Measurements from ENCODE around the gene TRIM66.
A peak's percentile ranks its signal among the peaks of the same experiment; 100 is the strongest.
"Not testable (repeated sequence)": the region's sequence is repeated elsewhere in the genome, so short reads cannot be mapped to it uniquely, and the experiment has no call there.

Gene TRIM66

DNA sequence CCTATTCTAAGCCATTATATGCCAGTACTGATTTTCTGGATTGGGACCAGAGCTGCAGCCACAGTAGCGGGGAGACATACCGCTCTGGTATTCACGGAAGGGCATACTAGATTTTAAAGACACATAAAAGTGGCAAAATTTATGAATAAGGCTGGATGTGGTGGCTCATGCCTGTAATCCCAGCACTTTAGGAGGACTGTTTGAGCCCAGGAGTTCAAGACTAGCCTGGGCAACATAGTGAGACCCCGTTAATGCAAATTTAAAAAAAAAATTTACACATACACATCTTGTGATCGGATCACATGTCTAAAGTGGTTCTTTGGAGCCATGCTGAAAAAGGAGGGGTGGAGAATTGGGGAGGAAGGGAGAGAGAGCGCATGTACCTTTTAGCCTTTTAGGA lies 9.1 kb upstream of the TRIM66 start:
- DNase-seq (ENCODE audit: low read depth), result no peak

DNA sequence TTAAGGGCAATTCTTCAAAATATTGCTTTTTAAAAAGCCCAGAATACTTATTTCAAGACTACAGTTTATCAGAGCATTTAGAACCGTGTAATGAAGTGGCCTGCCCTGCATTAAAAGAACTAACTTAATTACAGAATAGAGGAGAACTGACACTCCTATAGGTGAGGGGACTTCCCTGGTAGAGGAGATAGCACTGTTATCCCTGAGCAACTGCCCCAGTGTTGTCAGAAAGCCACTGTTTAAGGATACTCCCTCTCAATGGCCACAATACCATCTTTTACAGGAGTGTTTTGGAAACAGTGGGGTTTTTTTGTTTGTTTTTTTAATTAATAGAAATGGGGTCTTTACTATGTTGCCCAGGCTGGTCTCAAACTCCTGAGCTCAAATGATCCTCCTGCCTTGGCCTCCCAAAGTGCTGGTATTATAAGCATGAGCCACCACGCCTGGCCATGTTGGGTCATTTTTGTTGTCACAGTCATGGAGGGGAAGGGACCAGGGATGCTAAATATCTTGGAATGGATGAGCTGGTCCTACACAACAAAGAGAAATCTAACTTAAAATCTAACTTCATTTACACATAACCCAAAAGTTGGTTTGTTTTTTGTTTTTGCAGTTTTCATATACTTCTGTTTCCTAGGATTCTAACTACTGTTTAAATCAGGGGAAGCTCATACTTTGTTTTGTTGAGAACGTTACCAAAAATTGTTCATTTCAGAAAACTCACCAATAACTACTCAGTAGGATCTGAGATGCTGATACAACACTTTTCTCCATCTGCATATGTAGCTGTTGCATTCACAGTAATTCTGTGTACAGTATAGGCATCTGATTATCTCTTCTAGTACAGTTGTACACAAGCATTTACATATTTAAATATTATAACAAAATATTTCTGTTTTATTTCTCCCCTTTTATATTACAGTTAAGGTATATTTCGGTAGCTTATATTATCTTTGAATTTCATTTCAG lies 8.2 kb upstream of the TRIM66 start:
- no peak for DNase-seq (ENCODE audit: low read depth)

DNA sequence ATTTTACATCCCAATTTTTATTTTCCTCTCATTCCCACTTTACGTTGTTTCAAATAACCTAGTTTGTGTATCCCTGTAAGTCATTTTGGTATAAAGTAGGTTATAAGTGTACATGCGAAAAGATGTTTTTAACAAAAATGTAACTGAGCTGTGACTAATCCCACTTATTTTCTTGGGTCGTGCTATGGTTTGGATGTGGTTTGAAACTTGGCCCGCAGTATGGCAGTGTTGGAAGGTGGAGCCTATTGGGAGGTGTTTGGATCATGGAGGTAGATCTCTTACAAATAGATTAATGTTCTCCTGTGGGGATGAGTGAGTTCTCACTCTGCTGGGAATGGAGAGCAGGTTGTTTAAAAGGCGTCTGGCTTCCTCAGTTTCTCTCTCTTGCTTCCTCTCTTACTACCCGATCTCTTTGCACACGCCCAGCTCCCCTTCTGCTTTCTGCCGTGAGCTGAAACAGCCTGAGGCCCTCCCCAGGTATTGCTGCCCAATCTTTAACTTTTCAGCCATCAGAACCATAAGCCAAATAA lies 7.3 kb upstream of the TRIM66 start:
- no peak for DNase-seq (ENCODE audit: low read depth)

DNA sequence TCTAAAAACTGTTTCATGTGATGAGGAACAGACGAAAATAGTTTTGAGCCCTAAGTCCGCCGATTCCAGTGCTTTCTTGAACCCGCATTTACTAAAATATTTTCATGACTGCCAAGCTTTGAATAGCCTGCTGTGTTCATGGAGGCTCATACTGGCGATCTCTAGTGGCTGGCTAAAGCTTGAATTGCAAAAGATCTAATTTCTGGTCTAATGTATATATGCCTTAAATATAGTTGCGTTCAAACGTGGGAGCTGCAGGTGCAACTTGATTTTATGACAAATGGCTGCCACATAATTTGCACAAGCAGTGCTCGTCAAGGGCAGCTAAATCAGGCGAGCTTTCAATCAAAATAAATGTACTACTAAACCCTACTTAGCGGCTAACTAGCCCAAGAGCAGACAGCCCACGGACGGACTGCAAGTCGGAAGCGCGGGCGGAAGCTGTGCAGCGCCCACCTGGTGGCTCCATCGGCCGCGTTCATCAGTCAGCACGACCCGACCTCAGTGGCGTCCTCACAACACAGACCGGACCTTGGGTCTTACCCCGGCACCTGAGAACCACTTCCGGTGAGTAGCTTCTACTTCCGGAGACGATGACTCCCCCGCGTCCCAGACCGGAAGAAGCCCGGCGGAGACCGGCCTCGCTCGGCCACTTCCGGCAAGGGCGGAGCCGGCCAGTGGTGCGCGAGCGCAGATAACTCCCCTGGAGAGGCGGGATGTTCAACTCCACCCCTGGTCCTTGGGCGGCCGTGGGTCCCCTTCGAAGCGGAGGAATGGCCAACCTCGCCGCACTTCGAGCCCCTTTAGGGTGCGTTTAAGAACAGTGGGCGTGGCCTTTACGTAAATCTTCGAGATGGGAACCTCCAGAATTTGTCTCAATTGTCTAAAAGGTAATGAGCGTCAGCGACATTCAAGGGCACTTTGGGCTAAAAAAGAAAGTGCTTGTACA lies 6.2 kb upstream of the TRIM66 start:
- peak; percentile 68 for DNase-seq (ENCODE audit: low read depth)

DNA sequence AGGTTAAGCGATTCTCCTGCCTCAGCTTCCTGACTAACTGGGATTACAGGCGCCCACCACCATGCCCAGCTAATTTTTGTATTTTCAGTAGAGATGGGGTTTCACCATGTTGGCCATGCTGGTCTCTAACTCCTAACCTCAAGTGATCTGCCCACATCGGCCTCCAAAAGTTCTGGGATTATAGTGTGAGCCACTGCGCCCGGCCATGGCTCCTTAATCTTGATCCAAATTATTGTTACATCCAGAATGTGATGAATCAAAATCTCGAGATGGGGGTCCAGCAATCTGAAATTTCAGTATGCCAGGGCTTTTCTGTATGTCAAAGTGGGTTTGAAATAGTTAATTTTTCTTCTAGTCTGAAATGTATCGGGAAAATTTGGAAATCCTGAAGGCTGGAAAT lies 3.9 kb upstream of the TRIM66 start:
- no peak for DNase-seq (ENCODE audit: low read depth)

DNA sequence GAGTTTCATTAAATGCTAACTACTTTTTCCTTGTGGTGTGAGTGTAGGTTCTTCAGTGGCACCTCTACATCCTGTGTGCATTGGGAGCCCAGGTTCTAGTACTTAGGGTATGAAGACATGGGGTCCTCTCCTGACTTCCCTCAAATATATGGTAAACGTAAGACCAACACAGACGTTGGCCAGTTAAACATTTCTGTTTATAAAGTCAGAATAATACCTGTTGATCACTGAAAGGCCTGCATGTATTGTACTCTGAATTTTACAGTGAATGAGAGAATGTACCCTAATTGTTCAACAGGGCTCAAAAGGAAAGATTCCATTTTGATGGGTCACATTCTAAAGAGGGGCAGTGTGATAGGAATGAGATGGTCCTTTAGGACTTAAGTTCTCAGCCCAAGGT lies 3.4 kb upstream of the TRIM66 start:
- DNase-seq (ENCODE audit: low read depth), result no peak

DNA sequence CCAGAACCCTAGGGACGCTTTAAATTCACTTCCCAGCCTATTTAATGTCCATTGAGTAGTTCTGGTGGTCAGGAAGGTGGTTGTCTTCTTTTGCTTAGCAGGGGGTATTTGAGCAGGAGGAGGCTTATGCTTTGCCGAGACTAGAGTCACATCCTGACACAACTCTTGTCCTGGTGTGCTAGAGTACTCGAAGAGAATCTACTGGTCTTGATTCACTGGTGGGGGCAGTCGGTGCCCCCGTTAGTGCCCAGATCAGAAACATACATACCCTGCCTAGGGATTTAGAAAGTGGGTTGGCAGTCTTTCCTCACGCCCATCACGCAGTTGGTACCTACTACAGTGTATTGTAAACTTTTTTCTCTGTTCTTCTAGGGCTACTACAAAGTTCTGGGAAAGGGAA lies 2.8 kb upstream of the TRIM66 start:
- DNase-seq (ENCODE audit: low read depth), result no peak

DNA sequence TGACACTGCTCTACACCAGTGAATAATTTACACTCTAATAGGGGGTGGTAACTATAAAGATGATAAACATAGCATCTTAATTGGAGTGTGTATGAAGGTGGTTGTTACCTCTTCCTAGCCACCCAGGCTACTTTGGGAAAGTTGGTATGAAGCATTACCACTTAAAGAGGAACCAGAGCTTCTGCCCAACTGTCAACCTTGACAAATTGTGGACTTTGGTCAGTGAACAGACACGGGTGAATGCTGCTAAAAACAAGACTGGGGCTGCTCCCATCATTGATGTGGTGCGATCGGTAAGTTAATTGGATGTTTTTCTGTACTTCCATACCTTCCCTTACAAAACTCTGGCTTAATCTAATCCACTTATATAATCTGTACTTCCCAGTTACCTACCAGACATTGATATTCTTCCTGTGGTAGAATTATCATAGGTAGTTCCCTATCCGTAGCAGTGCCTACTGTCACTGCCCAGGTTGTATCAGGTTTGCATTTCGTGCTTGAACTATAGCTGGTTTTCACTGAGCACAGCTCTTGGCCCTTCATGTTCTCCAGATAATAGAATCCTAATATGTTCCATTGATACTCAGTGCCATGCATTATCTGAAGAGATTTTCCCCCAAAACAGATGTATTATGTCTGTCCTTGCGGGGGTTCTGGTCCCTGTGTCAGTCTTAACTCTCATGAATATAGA lies 2.3 kb upstream of the TRIM66 start:
- DNase-seq (ENCODE audit: low read depth), result no peak

DNA sequence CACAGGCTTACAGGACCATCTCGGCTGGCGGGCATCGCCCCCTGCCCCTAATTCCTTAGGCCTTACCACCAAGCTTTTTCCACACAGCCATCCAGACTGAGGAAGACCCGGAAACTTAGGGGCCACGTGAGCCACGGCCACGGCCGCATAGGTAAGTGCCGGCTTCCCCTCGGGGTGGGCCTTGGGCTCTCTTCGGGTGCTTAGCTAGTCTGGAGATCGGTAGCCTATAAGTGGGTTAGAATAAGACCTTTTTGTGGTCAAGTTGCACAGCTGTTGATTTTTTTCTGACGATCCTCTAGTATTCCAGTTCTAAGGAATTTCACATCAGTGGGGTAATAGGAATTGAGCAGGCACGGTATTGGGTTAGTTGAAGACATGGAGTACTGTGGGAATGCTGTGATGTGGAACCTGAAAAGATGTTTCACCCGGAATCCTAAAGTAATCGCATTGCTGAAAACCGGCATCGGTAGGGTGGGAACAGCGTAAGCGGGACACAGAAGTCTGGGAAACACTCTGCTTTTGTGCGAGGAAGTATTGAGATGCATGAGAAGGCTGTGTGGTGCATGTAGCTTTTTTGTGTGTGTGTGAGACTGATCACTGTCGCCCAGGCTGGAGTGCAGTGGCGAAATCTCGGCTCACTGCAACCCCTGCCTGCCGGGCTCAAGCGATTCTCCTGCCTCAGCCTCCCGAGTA lies 796 bp upstream of the TRIM66 start:
- DNase-seq (ENCODE audit: low read depth), result no peak

DNA sequence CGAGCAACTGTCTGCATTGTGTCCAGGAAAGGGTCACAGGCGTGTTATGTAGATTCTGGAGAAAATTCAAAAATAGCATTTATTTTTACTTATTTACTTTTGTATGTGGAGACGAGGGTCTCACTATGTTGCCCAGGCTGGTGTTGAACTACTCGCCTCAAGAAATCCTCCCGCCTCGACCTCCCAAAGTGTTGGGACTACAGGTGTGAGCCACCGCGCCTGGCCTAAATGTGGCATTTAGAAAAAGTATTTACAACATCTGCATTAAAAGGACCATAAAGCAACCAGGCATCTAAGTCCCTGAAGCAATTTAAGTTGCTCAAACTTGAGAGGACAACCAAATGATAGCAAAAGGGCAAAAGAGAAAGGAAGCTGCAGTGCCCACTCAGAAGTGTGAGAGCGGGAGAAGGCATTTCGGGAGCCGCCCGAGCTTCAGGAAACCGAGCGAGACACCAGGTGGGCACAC lies 595 bp downstream of the TRIM66 start:
- DNase-seq (ENCODE audit: low read depth), result no peak

DNA sequence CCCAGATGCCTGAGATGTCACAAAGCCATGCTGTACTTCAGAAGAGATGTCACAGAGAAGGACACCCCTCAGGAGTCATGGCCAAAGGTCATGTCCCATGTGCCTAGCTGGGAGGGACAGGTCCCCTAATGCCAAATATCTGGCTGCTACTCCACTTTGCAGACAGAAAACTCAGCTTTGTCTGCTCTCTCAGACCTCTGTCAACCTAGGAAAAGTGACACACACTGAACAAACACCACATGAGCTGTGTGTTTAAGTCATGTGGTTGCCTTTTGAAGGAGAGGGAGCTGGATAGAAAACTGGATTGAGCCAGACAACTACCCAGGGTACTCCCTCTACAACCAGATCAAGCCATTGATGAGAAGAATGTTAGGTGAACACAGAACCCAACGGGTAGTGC lies 3.5 kb downstream of the TRIM66 start:
- DNase-seq (ENCODE audit: low read depth), result no peak

DNA sequence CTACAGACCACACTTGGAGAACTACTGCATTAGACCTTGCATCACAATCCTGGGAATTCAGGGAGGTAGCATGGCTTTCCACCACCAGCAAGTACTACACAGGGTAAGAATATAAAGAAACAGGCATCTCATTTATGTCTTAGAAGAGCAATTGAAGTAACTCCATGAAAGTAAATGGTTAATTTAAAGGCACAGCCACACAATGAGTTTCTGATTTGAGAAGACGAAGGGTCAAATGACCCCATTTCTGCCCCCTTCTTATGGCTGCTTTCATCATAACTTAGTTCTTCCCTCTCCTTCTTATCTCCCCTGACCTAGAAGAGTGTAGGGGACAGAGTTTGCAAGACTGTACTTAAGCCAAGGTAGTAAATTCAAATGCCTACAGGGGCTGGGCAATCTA lies 6.0 kb downstream of the TRIM66 start:
- DNase-seq (ENCODE audit: low read depth), result no peak

DNA sequence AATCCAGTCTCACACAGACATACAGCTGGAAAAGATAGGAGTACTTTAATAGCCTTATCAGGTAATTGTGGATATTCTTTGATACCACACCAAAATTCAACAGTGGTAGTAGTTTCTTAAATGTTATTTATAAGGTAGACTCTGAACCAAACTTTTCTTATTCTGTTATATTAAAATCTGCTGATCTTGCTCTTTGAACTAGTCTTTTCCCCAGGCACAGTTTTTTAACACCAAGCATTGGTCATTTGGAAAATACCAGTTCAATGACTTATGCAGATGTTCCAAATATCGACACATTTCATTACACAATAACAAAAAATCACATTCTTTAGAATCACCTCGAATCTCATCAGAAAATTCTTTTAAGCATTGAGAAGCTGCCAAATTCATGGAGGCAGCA lies 7.6 kb downstream of the TRIM66 start:
- no peak for DNase-seq (ENCODE audit: low read depth)

DNA sequence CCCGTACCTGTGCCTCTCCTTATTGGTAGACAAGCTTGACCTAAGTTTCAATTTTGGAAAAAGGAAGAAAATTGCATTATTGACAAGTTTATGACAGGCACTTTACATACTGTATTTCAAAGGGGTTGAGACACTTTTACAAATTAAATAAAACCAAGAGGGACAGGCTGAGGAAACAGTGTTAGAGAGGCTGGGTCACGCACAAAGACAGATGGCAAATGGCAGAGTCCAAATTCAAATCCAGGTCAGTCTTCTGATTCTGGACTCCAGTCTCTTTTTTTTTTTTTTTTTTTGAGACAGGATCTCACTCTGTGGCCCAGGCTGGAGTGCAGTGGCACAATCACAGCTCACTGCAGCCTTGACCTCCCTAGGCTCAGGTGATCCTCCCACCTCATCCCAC lies 10.1 kb downstream of the TRIM66 start:
- DNase-seq (ENCODE audit: low read depth), result no peak

DNA sequence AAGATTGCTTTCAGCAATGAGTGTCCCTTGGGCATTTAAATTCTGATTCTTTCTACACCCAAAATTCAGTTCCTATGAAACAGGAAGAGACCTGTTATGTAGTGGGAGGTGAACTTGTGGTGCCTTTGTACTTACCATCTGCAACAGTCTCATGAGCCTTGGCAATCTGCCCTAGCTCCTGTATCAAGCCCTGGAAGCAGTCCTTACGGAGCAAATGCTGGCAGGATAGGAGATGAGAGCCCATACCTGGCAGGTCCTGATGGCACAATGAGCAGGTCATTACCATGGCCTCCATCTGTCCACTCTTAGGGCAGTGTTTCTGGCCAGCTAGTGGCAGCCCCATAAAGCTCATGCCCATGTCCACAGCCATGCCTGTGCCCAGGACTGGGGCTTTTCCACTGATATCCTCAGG lies 10.8 kb downstream of the TRIM66 start:
- DNase-seq (ENCODE audit: low read depth), result no peak

DNA sequence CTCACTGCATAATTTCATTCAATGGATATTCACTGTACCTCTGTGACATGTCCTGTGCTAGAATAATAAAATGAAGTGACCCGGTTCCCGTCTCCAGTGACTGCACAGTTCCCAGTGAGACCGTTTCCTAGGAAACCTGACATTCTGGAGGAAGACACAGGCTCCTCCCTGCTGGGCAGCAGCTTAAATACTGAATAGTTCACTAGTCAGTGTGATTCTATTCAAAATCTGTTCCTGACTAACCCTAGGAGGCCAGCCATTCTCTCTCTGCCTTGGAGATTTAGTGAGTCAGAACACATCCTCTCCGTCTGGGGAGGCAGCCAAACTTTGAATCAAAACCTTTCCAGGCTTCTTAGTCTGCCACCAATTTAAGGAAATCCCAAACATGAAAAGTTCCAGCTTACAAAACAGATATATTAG lies 11.3 kb downstream of the TRIM66 start:
- no peak for DNase-seq (ENCODE audit: low read depth)

DNA sequence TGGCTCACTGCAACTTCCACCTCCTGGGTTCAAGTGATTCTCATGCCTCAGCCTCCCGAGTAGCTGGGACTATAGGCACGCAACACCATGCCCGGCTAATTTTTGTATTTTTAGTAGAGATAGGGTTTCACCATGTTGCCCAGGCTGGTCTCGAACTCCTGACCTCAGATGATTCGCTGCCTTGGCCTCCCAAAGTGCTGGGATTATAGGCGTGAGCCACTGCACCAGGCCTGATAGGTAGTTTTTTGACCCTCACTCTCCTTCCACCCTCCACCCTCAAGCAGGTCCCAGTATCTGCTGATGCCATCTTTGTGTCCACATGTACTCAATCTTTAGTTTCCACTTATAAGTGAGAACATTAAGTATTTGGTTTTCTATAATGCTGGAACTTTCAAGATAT lies 12.4 kb downstream of the TRIM66 start:
- not testable (repeated sequence) for DNase-seq (ENCODE audit: low read depth)

DNA sequence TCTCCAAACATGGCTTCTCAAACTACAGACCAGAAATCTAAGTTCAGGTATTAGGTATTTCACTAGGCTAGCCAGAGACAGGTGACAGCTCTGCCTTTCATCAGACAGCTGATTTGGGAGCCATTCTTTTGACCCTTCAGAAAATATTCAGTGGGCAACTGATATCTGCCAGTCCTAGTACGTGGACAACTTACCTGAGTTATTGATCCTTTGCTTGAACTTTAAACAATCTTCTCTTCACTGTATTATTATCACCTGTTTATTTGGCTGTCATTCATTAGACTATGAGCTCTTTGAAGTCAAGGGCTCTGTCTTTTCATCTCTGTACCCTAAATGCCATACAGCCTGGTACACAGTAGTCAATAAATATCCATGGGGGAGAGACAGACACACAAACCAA lies 17.2 kb downstream of the TRIM66 start:
- DNase-seq (ENCODE audit: low read depth), result no peak

DNA sequence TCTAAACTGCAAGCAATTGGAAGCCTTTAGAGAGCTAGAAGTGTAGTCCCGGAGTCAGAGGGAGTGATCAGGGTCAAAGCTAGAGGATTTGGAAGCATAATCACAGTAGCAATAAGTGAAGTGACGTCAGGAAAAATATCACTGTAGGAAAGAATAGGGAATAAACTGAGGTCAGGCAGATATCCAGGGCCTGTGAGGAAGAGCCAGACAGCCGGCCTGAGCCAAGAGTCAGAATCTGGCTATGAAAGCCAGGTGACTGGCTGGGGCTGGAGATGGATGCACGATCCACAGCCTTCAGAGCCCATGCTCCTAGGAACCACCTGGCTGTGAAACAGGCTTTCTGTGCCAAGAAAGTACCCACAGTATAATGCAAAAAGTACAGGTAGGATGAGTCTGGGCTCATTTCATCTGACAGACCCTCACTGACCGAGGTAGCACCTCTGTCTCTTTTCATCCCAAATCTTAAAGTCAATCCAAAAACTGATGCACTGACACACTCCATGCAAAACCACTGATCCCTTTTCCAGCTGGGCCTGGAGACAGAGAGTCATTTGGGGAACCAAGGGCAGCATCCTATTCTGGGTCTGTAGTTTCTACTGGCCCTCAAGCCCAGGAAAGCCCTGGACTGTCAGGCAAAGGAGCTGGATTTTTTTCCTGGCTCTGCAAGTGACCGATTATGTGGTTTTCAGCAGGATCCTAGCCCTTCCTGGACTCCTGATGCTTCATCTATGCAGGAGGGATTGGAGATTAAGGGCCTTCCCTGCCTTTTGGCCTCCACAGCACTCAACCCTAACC lies 21.3 kb downstream of the TRIM66 start:
- DNase-seq (ENCODE audit: low read depth), result no peak

DNA sequence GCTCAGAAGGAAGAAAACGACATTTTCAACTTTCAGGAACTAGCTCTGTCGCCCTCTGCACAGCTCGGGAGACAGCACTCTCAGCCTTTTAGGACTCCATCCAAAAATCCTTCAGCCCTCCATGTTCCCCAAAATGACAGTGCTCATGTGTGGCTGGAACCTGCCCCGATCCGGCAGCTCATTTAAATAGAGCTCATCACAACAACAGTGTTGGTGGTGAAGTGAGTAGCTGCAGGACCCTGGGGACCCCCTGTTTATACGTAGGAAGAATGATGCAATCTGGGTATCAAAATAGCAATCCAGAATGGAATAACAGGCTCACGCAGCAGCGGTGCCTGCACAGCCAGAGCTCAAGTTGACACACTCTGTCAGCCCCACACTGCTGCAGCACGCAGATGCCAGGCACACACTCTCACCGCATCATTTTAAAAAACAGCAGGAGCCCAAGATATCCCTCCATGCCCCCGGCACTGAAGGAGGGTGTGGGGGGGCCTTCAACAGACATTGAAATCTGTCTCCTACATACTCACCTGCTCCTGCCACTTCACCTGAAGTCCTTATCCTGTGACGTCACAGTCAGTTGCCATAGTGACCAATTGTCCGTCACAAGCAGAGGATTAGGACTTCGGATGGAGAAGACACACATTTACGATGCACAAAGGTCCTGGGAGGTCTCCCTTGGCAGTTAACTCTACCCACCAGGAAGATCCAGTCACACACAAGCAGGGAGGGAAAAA lies 24.0 kb downstream of the TRIM66 start:
- DNase-seq (ENCODE audit: low read depth), result no peak
